ENCODE results near the gene TMEM229B. TPM values are rescaled to one million over a fixed set of nuclear protein-coding genes. Genes with fewer than 3 reads are reported as not detected.
A peak's percentile ranks its signal among the peaks of the same experiment; 100 is the strongest.

Gene TMEM229B
- 0.49 TPM for total RNA-seq

DNA sequence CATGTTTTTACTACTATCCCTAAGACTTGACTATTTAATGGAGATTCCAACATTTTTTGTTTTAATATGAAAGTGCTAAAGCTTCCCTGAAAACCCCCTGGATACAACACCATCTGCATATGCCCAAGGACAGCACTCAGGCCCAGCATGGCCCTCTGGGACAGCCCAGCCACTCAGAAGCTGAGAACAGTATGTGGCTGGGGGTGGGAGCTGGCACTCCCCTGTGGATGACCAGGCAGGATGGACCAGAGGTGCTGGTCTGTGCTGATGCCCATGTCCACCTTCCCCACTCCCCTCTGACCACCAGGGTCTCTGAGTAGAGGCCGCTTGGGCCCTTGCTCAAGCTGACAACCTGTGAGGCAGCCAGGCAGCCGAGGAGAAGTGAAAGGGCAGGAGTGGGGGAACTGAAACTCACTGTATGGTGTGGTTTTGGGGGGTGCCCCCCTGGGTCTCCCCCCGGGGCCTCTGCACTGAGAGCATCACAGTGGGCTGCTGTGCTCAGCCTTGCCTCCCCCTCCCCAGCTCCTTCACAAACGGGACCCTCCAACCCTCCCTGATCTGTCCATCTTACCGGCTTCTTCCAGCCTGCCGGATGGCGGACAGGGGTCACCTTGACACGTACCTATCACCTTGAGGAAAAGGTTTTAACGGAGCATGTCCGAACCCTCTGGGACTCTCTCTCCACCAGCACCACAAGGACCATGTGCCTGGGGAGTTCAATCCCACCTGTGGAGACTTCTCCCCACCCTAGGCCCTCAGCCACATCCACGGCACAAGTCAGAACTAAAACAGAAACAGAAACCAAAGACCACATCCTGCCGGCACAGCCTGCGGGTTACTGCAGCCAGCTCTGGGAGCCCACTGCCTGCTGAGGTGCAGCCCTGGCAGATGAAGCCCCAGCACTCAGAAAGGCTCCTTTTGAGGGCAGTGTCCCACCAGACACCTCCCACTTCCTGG, at the start of gene TMEM229B:
Gene TMEM229B, minus strand, starts transcription at position 785 of the 957 bp plus-strand sequence. CDS start 14,798 bp downstream, outside the sequence.
- DNase-seq = no peak

DNA sequence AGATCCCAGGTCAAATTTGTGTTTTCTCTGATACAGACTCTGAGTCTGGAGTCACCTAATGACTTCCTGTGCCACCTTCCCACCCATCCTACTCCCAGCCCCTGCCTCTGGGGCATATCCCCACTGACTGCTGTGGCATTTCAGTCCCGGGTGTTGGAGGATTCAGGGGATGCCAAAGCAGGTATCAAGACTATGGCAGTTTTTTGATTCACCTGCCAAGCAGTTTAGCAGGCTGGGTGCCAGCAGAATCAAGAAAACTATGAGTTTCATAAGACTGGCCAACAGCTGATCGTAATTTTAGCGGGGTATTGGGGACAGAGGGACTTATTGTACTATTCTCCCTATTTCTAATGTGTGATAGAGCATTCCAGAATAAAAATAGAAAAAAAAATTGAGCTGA, 49.2 kb upstream of the TMEM229B start:
- no peak for DNase-seq

GRCh38 chr14:67536087-67536486, 47.6 kb upstream of the TMEM229B start:
- DNase-seq = no peak

DNA sequence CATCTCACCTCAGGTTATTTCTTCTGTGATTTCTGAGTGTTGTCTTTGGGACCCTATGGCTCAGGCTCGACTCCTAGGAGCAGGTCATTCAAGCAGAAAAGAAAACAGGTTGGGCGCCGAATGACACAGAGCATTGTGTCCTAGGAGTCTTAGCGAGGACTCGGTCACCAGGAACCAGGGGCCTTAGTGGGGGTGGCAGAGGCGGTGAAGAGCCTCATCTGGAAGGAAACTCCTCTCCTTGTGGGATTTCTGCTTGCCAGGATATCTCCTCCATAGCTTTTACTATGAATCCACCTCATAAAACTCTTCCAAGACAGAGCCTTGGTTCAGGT, 45.2 kb upstream of the TMEM229B start:
- DNase-seq = no peak

DNA sequence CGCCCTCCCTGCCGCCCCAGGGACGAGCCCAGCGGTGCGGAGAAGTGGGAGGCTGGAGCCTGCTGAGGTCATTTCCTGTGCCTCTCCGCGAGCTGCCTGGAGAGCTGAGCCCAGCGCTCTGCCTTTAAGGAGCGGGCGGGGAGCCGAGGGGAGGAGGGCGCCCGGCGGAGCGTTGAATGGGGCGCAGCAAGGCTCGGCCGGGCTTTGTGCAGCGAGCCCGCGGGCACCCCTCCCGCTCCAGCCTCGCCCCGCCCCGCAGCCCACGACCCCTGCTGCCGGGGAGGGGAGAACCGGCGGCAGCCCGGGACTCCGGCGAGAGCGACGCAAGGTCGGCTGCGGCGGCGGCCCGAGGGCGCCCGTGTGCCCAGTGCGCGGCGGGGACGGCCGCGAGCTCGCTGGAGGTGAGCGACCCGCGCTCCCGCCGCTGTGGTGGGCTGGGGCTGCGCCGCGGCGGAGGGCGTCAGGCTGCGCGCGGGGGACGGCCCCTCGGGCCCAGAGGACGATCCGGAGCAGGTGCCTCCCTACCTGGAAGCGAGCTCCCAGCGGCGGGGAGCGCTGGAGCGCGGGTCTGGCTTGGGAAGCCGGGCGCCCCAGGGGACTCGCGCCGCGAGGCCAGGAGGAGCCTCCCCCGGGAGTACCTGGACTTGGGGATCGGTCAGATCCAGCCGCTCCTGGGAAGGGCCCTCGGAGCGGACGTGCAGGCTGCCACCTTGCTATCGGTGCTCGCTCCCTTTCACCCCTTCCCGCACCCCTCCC, 44.7 kb upstream of the TMEM229B start, which contains the start of gene PLEKHH1:
Gene PLEKHH1, plus strand, starts transcription at position 293 of the 756 bp plus-strand sequence. CDS start 8,578 bp downstream, outside the sequence.
- peak; percentile 24 for DNase-seq

DNA sequence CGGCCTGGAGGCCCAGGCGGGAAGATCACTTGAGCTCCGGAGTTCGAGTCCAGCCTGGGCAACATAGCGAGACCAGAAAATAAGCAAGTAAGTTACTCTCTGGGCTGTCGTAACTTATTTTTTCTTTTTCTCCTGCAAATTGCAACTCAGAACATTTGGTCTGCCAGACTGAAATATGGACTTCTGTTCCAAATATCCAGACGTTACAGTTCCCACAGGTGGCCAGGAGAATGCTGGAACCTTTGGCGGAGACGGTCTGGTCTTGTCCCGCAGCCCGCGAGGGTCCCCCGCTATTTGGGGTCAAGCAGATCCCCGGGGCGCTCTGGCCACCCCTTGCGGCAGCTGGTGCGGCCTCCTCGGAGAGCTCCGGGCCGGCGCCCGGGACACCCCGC, 44.1 kb upstream of the TMEM229B start:
- no peak for DNase-seq

DNA sequence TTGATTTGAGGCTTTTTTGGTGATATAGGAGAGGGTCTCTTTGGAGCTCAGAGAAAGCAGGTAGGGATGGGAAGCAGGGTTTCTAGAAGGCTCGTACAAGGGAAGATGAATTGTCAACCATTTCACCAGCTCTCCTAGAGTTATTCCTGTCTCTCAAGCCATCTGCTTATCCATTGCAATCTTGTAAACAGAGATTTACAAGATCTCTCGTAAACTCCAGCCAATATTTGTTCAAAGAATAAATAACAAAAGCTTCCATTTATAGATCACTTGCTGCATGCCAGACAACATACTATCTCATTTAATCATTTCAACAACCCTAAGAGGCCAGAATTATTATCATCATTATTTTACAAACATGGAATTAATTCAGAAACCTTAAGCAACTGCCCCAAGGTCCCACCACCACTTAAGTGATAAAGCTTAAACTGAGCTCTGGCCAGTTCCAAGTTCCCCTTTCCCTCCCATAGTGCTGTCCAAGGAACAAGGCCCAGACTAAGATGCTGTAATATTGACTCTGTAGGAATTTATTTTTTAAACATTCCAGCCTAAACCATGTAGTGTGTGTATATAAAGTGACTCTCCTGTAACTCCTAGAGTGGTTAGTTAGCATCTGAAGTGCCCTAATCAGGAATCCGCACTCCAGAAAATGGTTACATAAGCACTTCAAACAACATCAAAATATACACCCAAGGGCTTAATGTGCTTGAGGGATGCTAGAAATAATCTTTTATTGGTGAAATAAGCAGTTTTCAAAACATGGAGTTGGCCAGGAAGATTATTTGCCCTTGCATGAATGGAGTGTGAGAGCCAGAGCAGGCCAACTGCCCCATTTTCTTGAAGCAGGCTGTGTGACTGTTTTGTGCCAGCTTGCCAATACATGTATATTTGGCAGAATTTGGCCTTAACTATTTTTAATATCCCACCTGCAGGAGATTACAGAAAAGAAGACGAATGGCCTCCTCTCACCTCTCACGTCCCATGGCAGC, 41.7 kb upstream of the TMEM229B start:
- DNase-seq = no peak

GRCh38 chr14:67528276-67528675, 39.8 kb upstream of the TMEM229B start:
- DNase-seq = no peak

DNA sequence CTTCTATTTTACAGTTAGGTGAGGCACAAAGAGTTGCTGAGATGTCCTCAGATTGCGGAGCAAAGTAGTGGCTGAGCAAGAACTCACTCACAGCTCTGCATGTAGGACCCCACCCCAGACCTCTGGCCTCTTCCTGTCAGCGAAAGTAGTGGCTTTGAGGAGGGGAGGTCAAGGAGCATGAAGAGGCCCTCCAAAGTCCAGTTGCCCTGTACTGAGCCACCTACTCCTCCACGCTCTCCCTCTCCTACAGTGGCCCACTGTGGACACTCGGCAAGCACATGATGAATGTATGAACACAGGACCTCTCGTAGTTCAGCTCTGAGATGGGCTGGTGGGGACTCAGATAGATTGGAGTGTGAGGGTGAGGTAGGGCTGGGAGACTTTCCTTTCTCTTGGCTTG, 39.2 kb upstream of the TMEM229B start:
- no peak for DNase-seq

DNA sequence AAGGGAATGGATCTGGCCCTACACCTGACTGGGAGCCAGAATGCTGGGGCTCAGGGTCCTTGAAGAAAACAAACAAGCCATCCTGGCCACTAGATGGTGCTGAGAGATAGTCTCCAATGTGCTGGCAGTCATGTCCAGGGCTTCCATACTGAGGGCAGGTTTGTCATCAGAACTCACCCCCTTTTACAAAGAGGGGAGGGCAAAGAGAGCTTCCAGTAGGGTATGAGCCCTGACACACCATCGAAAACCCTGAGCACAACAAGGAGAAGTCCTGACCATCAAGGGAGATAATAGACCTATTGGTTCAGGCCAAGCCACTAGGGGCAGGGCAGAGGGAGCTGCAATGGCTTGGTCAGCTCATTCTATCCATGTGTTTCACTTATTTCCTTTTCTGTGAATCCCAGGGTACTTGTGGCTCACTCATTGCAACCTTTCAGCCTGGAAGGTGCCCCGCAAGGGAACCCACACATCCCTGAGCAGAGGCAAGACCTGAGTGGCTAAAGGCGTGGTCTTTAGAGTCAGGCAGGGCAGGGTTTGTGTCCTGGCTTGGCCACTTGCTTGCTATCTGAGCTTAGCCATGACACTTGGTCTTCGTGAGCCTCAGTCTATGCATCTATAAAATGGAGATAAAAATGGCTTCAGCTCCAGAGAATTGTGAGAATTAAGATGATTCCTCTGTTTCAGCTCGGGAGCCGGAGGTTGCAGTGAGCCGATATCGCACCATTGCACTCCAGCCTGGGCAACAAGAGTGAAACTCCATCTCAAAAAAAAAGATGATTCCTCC, 38.3 kb upstream of the TMEM229B start:
- no peak for DNase-seq

DNA sequence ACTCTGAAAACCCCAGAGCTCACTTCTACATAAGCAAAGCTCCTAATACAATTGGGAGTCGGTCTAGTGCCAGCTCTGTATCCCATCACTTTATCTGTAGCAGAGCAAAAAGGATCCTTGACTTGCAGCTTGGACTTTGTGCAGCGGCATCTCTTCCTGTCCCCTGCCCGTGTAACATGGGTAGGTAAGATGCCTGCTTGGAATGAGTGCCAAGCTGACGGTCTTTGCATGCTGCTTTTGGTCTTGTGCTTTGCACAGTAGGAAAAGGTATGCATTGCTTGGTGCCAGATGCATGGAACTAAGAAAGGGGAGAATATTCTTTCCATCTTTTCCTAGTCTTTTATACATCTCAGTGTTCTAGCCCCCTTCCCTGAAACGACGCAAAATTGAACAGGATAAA, 37.7 kb upstream of the TMEM229B start:
- no peak for DNase-seq

- no peak for DNase-seq
These were observed 36.9 kb upstream of the TMEM229B start for GRCh38 chr14:67525389-67525788.

GRCh38 chr14:67524634-67524963, 36.1 kb upstream of the TMEM229B start:
- DNase-seq = no peak

DNA sequence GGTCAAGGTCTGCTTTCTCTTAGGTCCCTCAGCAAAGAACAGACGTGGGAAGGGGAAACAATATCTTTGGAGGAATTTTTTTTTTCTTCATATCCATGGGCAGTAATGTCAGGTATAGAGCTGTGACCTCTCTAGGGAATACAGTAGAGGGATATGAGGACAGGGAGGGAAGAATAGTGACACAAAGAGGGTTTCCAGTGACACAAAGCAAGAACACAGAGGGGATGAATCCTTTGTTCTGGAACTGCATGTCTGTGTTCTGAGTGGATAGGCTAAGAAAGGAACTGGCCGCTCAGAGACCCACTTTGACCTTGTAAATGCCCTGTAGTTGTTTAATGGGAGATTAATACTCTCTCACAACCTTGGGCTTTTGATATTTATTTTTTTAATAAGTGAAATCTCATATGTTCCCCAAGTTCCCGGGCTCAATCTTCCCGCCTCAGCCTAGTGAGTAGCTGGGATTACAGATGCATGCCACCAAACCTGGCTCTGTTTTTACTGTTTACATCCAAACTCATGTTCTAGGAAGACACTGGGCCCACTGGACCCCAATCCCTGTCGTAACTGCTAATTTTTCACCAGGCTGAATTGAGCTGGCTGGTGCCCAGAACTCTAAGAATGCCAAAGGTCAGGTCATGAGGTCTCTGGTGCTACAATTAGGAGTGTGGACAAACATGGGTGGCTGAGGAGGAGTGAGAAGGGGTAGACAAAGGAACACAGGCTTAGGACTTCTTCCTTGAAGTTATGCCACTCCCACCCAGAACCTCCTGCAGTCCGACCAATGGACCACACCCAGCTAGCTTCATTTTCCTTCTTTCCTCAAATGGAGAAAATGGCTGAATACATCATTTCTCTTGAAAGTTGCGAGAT, 35.5 kb upstream of the TMEM229B start:
- DNase-seq = no peak

DNA sequence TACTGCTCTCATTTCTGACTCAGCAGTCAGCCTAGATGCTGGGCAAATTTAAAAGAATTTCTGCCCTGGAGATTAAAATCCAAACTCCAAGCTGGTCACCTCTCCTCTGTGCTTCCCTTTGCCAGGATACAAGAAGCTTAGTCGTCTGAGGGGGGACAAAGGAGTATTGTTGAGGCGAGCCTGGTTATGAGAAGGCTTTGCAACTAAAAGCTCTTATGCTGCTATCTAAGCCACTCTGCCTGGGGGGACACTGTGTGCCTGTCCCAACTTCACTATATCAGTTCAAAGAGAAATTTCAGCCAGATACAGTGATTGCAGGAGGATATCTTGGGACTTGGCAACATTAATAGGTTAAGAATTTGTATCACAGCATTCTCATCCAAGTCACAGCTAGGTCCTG, 33.7 kb upstream of the TMEM229B start:
- no peak for DNase-seq

DNA sequence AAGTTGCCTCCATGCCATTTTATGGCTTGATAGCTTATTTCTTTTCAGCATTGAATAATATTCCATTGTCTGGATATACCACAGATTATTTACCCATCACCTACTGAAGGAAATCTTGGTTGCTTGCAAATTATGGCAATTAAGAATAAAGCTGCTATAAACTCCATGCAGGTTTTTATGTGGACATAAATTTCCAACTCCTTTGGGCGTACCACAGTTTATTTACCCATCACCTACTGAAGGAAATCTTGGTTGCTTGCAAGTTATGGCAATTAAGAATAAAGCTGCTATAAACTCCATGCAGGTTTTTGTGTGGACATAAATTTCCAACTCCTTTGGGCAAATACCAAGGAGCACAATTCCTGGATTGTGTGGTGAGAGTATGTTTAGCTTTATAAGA, 32.0 kb upstream of the TMEM229B start:
- DNase-seq = no peak

GRCh38 chr14:67519406-67519805, 30.9 kb upstream of the TMEM229B start:
- DNase-seq = no peak

DNA sequence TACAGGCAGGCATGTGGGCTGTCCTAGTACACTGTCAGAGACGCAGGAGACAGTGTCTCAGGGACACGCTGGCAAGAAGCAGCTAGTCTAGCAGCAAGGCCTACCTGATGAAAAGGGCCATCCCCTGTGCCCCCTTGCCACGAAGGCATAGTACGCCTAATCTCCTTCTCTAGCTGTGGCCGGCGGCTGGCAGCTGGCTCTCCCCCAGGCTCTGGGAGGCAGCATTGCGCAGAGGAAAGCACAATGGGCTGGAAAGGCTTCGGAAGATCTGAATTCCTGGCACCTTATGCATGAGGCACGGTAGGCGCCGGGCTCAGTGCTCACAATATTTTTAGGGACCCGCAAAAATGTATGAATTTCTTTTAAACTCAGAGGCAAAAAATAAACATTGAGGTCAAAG, 28.6 kb upstream of the TMEM229B start:
- no peak for DNase-seq

DNA sequence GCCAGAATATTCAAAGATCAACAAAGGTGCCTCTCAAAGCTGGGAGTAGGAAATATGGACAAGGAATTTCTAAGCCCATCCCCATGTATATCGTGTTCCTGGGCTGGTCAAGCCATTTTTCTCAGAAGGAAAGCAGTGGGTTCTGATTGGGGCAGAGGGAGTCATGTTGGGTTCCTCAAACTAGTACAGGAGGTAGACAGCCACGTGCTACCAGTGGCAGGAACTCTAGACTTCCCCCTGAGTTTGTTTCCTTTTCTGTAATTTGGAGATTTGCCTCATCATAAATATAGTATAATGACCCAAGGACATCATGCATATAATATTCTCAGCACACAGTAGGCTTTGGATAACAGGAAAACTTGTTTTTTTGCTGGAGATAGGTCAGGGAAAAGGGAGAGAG, 28.2 kb upstream of the TMEM229B start:
- no peak for DNase-seq

DNA sequence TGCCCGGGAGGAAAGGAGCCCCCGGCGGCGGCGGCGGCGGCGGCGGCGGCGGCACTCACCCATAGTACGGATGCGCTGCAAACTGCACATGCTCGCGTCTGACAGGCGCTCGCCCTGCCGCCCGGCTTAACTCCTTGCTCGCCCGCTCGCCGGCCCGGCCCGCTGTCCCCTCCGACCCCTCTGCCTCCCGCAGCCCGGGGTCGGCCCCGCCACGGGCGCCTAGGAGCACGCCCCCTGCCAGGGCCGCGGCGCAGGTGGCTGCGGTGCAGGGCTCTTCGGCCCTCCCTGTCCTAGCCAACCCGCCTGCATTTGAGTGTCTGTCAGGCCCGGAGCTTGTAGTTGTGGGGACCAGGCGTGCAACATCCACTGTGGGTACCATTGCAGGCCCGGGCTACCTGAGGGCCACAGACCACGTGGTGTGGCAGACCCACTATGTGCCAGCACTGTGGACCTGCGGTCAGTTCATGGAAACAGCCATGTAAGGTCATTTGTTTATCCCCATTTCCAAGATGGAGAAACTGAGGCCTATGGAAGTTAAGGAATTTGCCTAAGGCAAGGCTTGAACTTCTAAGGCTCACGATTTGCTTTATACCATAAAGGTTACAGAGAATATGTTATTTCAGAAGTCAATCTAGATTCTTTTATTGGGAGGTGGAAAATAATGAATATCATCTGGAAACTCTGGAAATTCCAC, 27.0 kb upstream of the TMEM229B start:
- no peak for DNase-seq
